GM19397 (cell line): ENCODE results near the gene NOSTRIN.

Experiments
- ATAC-seq: cut with Tn5 transposase; IDR thresholded peaks from one replicate; pipeline ENCODE4 v1.9.1; 2021; ENCODE audit warnings: mild to moderate bottlenecking, moderate library complexity; ENCODE audit not compliant: unreplicated experiment

NOSTRIN gene

GRCh38 chr2:168913495-168913894, 111.1 kb downstream of the NOSTRIN start:
- no peak for ATAC-seq
